Upper lobe of left lung (tissue), 6 donors: ENCODE results near the gene ELP4. TPM values are rescaled to one million over a fixed set of nuclear protein-coding genes. Genes with fewer than 3 reads are reported as not detected.

Source experiments
- ATAC-seq, 2 donors: fragments of 200-7000 bp; cut with Tn5 transposase; one replicate each; pipeline ENCODE4 v1.9.1; 2022; ENCODE audit warnings: mild to moderate bottlenecking in 2 of 2, moderate library complexity in 2 of 2; ENCODE audit not compliant: low FRiP score in 2 of 2
- DNase-seq, 2 donors: peaks; one replicate each; pipeline ENCODE4 v3.0.0-alpha.2; 2019 to 2020
- H3K27ac ChIP-seq, 4 donors: fragments of 200-600 bp; sonication (generic); one replicate each; pipeline ENCODE4 v1.5.1; 2016 to 2019
- H3K27me3 ChIP-seq, 4 donors: fragments of 200-600 bp; sonication (generic); one replicate each; pipeline ENCODE4 v1.5.1; 2017 to 2019
- H3K36me3 ChIP-seq, 4 donors: fragments of 200-600 bp; sonication (generic); one replicate each; pipeline ENCODE4 v1.5.1; 2016 to 2019
- H3K4me1 ChIP-seq, 4 donors: fragments of 200-600 bp; sonication (generic); one replicate each; pipeline ENCODE4 v1.5.1; 2018 to 2019
- H3K4me3 ChIP-seq, 4 donors: fragments of 200-600 bp; sonication (generic); one replicate each; pipeline ENCODE4 v1.5.1; 2017 to 2019; ENCODE audit warnings: mild to moderate bottlenecking in 2 of 4, moderate library complexity in 1 of 4
- H3K9me3 ChIP-seq, 4 donors: fragments of 200-600 bp; sonication (generic); one replicate each; pipeline ENCODE4 v1.5.1; 2018 to 2019
- EP300 ChIP-seq, 4 donors: sonication (generic); formaldehyde crosslinking; IDR thresholded peaks; one replicate each; pipeline ENCODE4 v1.5.1; 2017; ENCODE audit warnings: antibody characterized with exemption in 4 of 4, control low read depth in 2 of 4
- POLR2A ChIP-seq, 4 donors: fragments of 450-650 bp; IDR thresholded peaks; one replicate each; pipeline ENCODE4 v1.5.1; 2016 to 2017; ENCODE audit warnings: antibody characterized with exemption in 4 of 4, mild to moderate bottlenecking in 2 of 4
- POLR2AphosphoS5 ChIP-seq, 2 donors: sonication (generic); formaldehyde crosslinking; IDR thresholded peaks; one replicate each; pipeline ENCODE4 v1.5.1; 2017; ENCODE audit warnings: antibody characterized with exemption in 2 of 2
- WGBS, 2 donors: methylation state at CpG; one replicate each; pipeline ENCODE4 v1.1.5; 2017 to 2018; 5-methylcytosine and 5-hydroxymethylcytosine counted together
- total RNA-seq, 6 donors: library from RNA; depleted of rRNA in 4 of 6; stranded (reverse); fragments of >200 nt in 4 of 6; gene quantifications; one replicate each; pipeline versions ENCODE4 v1.1.0 to v1.2.1, GENCODE V29; 2016 to 2021
- TF ChIP-seq, protein P1 (sequence below), 6 experiments: fragments of 450-650 bp in 4 of 6; fragments of 200-600 bp in 2 of 6; sonication (generic) in 2 of 6; IDR thresholded peaks; one replicate each; pipeline ENCODE4 v1.5.1; 2016 to 2019; ENCODE audit warnings: antibody characterized with exemption in 6 of 6
- donor health status: DM: no; HTN: no; CAD: no; lungs with moderate emphysema.
- donor health status: DM: no; HTN: yes; CAD: no; lungs with severe emphysema.

Gene ELP4
- total RNA-seq, 6 donors from 2014 or later = 6.3 to 34.7 (median 18.6) TPM

DNA sequence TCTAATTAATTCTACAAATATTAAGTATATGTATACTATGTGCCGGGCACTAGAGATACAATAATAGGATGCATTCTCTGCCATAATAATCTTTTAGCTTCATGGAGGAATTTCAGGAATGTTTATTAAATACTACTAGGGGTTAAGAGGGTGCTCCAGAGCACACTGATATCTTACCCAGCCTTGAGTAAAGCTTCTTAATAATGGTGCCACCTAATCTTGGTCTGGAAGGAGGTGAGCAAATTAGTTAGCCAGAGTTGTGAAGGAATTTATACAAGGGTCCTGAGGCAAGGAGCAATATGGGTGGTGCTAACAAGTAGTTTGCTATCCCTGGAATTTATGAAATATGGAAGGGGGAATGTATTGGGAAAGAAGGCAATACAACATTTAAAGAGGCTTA is 21.7 kb downstream of the ELP4 start:
- TF ChIP-seq, protein P1, sequence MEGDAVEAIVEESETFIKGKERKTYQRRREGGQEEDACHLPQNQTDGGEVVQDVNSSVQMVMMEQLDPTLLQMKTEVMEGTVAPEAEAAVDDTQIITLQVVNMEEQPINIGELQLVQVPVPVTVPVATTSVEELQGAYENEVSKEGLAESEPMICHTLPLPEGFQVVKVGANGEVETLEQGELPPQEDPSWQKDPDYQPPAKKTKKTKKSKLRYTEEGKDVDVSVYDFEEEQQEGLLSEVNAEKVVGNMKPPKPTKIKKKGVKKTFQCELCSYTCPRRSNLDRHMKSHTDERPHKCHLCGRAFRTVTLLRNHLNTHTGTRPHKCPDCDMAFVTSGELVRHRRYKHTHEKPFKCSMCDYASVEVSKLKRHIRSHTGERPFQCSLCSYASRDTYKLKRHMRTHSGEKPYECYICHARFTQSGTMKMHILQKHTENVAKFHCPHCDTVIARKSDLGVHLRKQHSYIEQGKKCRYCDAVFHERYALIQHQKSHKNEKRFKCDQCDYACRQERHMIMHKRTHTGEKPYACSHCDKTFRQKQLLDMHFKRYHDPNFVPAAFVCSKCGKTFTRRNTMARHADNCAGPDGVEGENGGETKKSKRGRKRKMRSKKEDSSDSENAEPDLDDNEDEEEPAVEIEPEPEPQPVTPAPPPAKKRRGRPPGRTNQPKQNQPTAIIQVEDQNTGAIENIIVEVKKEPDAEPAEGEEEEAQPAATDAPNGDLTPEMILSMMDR (IDR thresholded peaks at IDR 0.05) = no peak
- TF ChIP-seq EP300 (IDR thresholded peaks at IDR 0.05) (no peak), POLR2AphosphoS5 (IDR thresholded peaks at IDR 0.05) (no peak), POLR2A (IDR thresholded peaks at IDR 0.05) (no peak)
- Histone ChIP-seq H3K27me3 (no peaks in the 10 kb centered on the region), H3K36me3 (no peaks in the 10 kb centered on the region), H3K9me3 (no peaks in the 10 kb centered on the region), H3K27ac (no peak overlapping the region), H3K4me3 (no peak overlapping the region), H3K4me1 (peaks cover 0 to 5% (median 0%) of the 10 kb centered on the region in 4 donors)
- DNase-seq (no peak), ATAC-seq (no peak)
- 74 to 85% methylated on average over 1 of the region's 1 CpG for WGBS, 2 donors

DNA sequence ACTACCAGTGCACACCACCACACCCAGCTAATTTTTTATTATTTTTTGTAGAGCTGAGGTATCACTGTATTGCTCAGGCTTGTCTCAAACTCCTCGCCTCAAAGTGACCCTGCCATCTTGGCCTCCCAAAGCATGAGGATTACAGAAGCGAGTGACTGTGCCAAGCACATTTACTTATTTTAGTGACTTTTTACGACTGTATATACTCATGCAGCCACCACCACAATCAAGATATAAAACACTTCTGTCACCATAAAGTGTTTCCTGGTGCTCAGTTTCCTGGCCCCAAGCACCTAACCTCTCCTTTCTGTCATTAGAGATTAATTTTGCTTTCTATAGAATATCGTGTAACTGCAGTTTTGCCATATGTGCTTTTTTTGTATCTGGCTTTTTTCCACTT is 25.9 kb downstream of the ELP4 start:
- 88 to 92% methylated on average over 4 of the region's 4 CpGs for WGBS, 2 donors
- Histone ChIP-seq H3K27me3 (no peaks in the 10 kb centered on the region), H3K4me1 (no peaks in the 10 kb centered on the region), H3K9me3 (no peaks in the 10 kb centered on the region), H3K4me3 (no peak overlapping the region), H3K27ac (no peak overlapping the region), H3K36me3 (no peaks in the 10 kb centered on the region)
- DNase-seq (no peak), ATAC-seq (no peak)
- TF ChIP-seq, protein P1 (IDR thresholded peaks at IDR 0.05) = no peak
- TF ChIP-seq POLR2A (IDR thresholded peaks at IDR 0.05) (no peak), EP300 (IDR thresholded peaks at IDR 0.05) (no peak), POLR2AphosphoS5 (IDR thresholded peaks at IDR 0.05) (no peak)

DNA sequence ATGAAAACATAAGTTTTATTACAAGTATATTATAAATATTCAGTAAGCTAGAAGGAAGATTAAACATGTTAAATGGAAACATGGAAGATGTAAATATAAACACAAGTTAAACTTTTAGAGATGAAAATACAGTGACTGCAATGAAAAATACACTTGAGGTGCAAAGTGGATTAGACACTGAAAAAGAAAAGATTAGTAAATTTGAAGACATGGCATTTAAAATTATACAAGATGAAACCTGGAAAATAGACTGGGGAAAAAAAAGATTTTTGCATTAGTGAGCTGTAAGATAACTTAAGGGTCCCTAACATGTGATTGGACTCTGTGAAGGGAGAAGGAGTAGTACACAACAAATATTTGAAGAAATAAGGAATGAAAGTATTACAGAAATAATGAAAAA is 33.3 kb downstream of the ELP4 start:
- no peak overlapping the region for H3K27ac ChIP-seq
- no peaks in the 10 kb centered on the region for H3K4me1 ChIP-seq
- H3K27me3 ChIP-seq = no peaks in the 10 kb centered on the region
- H3K4me3 ChIP-seq = no peak overlapping the region
- no peak for ATAC-seq
- DNase-seq = no peak
- H3K9me3 ChIP-seq = no peaks in the 10 kb centered on the region
- TF ChIP-seq, protein P1 (IDR thresholded peaks at IDR 0.05) = no peak
- no peak for TF ChIP-seq EP300 (IDR thresholded peaks at IDR 0.05)
- TF ChIP-seq POLR2AphosphoS5 (IDR thresholded peaks at IDR 0.05) = no peak
- TF ChIP-seq POLR2A (IDR thresholded peaks at IDR 0.05) = no peak
- H3K36me3 ChIP-seq = peaks cover 0 to 9% (median 4%) of the 10 kb centered on the region in 4 donors

DNA sequence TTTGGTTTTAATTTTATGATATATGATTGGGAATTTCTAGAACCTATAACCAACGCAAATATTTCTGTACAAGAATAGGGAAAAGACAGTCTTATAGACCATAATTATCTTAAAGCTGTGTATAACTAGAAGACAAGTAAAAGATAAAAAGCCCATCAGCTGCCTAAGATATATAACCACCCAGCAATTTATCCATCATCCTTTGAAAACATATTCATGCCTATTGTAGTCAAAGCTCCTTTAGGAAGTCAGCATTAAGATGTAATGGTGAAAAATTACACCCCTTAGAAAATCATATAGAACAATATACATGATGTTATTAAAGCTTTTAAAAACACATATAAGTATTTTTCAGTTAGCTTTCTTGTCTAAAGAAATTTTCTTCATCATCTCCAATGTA is 46.4 kb downstream of the ELP4 start:
- no peaks in the 10 kb centered on the region for H3K27me3 ChIP-seq
- peaks cover 0 to 10% (median 0%) of the 10 kb centered on the region in 4 donors for H3K4me1 ChIP-seq
- no peaks in the 10 kb centered on the region for H3K9me3 ChIP-seq
- TF ChIP-seq, protein P1 (IDR thresholded peaks at IDR 0.05) = no peak
- TF ChIP-seq POLR2A (IDR thresholded peaks at IDR 0.05) (no peak), POLR2AphosphoS5 (IDR thresholded peaks at IDR 0.05) (no peak), EP300 (IDR thresholded peaks at IDR 0.05) (no peak)
- no peak for ATAC-seq
- DNase-seq = no peak
- 95 to 97% methylated on average over 1 of the region's 1 CpG for WGBS, 2 donors
- no peak overlapping the region for H3K4me3 ChIP-seq
- no peaks in the 10 kb centered on the region for H3K36me3 ChIP-seq
- no peak overlapping the region for H3K27ac ChIP-seq

DNA sequence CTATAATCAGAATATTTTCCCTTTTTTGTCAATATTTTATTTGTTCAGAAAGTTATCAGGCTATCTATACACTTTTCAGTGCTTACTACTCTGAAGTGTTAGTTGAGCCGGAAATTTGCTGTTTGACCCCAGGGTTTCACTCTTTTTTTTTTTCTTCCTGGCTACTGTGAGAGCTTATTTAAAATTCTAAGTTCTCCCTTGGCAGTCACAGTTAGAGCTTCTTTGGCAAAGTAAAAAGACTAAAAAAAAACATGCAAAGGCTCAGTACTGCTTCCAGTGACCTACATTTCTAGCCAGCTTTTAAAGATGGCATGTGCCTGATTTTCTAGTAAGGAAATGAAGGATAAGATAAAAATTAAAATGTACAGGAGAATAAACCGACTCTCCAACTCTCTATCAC is 48.4 kb downstream of the ELP4 start:
- DNase-seq (no peak), ATAC-seq (no peak)
- no peak for TF ChIP-seq EP300 (IDR thresholded peaks at IDR 0.05)
- TF ChIP-seq POLR2A (IDR thresholded peaks at IDR 0.05) = no peak
- TF ChIP-seq, protein P1 (IDR thresholded peaks at IDR 0.05) = no peak
- WGBS, 2 donors = 35 to 39% methylated on average over 2 of the region's 2 CpGs
- H3K4me3 ChIP-seq = no peak overlapping the region
- H3K27me3 ChIP-seq = no peaks in the 10 kb centered on the region
- H3K4me1 ChIP-seq = peaks cover 0 to 10% (median 0%) of the 10 kb centered on the region in 4 donors
- no peaks in the 10 kb centered on the region for H3K36me3 ChIP-seq
- no peaks in the 10 kb centered on the region for H3K9me3 ChIP-seq
- H3K27ac ChIP-seq = no peak overlapping the region
